ENCODE measurements around the gene SSR3.

DNA sequence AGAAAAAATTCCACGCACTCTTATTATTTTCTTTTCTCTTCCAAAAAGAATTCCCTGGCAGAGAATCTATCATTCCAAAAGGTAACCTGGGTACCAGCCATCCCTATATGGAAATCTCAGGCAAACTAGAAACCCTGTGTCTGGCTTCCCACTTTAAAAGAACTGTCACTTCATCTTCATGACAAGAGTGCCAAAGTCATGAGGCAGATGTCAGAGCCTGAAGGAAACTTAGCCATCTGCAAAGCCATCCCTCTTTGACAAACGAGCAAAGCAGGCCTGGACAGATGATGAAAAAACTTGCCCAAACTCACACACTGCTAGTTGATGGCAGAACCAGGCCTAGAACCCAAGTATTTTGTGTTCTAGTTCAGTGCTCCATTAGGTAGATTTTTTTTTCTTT lies 15.9 kb downstream of the SSR3 start:
- TF ChIP-seq, protein P1, sequence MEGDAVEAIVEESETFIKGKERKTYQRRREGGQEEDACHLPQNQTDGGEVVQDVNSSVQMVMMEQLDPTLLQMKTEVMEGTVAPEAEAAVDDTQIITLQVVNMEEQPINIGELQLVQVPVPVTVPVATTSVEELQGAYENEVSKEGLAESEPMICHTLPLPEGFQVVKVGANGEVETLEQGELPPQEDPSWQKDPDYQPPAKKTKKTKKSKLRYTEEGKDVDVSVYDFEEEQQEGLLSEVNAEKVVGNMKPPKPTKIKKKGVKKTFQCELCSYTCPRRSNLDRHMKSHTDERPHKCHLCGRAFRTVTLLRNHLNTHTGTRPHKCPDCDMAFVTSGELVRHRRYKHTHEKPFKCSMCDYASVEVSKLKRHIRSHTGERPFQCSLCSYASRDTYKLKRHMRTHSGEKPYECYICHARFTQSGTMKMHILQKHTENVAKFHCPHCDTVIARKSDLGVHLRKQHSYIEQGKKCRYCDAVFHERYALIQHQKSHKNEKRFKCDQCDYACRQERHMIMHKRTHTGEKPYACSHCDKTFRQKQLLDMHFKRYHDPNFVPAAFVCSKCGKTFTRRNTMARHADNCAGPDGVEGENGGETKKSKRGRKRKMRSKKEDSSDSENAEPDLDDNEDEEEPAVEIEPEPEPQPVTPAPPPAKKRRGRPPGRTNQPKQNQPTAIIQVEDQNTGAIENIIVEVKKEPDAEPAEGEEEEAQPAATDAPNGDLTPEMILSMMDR (IDR thresholded peaks at IDR 0.05; ENCODE audit: low read depth, low read length, poor library complexity, severe bottlenecking), result no peak
- no peak for TF ChIP-seq EZH2phosphoT487 (IDR thresholded peaks at IDR 0.05; ENCODE audit: borderline replicate concordance, low read length)

Measured in DOHH2 (cell line).